HTERT RPE-1 (cell line): ENCODE measurements around the gene GALNTL6.
"Not testable (repeated sequence)": the region's sequence is repeated elsewhere in the genome, so short reads cannot be mapped to it uniquely, and the experiment has no call there.

Experiments used
- in situ Hi-C: fragments of 300-500 bp; cut with MboI; formaldehyde crosslinking; loops from 4 replicates; pipeline ENCODE4 v1.14.3; 2020; ENCODE audit warnings: low sequenced_read_pairs

The GALNTL6 gene

DNA sequence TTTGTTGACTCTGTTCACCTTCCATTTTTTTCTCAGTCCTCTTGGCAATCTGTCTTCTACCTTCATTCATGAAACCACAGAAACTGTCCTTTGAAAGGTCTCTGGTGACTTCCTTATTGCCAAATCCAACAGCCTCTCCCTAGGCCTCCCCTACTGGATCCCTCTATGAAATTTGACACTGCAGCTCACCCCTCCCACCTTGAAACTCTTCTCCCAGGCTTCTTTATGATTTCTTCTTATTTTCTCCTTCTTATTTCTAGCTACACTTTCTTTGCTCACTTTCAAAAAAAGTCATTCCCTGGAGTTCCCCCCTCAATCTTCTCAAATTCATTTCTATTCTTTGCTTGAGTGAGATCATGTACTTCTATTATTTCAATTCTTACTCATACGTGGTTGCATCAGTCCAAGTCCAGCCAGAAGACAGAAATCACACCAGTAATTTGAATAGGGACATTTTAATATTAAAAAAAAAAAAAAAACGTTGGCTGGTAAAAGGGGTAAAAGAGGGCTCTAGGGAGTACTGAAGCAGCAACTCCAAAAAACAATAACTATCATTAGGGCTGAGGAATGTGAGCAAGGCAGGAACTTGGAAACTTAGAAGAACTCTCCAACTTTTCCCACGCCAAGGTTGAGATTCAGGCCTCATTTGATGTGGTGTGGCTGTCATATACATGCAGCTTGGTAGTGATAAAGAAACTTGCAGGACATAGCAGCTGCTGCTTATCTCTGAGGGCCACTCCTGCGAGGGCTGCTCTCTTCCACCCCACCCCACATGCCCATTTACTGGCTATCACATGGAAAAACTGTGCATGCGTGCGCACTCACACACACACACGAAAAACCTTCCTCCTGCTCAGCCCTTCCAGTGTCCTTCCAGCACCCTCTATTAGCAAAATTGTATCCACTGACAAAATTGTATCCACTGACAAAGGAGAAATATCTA is 1185.6 kb downstream of the GALNTL6 start:
- in situ Hi-C loops, result no loop called here

DNA sequence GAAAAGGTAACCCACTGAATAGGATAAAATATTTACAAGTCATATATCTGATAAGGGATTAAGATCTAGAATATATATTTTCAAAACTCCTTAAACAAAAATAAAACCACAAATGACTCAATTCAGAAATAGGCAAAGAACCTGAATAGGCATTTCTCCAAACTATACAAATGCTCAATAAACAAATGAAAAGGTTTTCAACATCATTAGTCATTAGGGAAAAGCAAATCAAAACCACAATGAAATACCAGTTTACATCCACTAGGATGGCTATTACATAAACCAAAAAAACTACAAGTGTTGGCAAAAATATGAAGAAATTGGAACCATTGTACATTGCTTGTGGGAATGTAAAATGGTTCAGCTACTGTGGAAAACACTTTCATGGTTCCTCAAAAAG is 1188.4 kb downstream of the GALNTL6 start:
- in situ Hi-C loops, result no loop called here

GRCh38 chr4:173002830-173003561 is 1189.8 kb downstream of the GALNTL6 start:
- in situ Hi-C loops, result no loop called here

GRCh38 chr4:173005912-173006633 is 1192.9 kb downstream of the GALNTL6 start:
- in situ Hi-C loops, result no loop called here

DNA sequence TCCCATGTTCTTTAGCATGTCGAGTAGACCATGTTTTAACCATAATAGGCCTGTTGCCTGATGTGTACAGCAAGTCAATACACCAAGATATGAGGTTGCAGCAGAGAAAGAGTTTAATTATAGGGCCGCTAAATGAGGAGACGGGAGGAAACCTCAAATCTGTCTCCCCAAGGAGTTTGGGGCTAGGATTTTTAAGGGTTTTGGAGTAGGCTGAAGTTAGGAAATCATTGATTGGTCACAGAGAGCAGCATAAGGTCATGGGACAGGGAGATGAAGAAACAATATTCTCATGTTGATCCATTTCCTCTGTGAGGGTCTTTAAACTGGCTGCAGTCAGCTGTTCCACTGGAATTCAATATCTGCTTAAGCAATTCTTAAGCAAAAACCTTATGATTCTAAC is 1195.2 kb downstream of the GALNTL6 start:
- in situ Hi-C loops, result no loop called here

DNA sequence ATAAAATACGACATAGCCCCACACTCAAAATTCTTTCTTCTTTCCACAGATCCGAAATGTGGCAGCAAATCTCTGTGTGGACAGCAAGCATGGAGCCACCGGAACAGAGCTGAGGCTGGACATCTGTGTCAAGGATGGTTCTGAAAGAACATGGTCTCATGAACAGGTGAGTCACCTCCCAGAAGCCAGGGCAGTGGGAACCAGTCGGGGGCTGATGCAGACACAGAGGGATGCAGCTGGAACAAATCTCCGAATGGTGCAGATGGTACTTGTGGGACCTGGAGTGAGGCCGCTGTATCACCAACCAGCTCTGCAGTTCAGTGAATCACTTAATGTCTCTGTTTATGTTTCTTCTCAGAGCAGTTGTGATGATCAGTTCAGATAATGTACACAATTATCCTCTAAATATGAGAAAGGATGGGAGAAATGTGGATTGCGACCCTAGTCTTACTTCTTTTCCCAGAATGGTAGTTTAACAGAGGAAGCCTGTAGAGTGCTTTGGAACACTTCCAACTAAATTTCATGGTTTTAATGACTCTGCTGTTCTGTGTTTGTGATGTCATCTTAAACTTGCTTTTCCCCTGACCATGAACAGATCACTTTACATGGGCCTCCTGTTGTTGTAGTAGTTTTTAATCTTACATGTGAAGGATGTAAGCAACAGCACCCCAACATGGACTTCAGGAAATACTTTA is 1196.1 kb downstream of the GALNTL6 start:
- in situ Hi-C loops, result no loop called here

- in situ Hi-C loops, result no loop called here
These were observed 1199.4 kb downstream of the GALNTL6 start for GRCh38 chr4:173012608-173013007.

DNA sequence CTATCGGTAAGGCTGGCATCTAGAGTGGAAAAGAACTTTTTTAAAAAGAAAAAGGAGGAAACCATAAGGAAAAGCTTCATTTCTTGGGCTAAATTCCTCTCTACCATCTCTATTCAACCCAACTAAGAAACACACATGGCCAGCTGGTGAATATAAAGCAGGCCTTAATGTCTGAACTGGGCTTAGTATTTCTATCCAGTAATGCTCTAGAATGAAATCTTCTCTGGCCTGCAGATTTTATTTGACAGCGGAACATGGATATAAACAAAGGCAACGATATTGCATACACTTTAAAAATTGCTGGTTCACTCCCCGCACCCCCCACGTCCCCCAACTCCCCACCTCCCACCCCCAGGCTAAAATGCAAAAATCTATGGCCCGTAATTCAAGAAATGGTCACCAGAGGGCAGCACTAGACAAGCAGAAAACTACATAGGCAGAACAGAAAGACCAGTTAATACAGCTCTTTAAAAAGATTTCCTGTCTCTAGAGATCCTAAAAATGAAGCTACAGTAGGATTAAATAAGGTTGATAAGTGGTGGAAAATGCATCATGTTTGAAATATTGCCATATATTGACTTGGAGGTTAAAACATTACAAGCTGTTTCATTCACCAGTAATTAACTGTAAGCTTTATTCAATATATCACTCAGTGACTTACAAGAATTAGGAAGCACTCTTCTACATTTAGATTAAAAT is 1200.2 kb downstream of the GALNTL6 start:
- in situ Hi-C loops, result no loop called here

DNA sequence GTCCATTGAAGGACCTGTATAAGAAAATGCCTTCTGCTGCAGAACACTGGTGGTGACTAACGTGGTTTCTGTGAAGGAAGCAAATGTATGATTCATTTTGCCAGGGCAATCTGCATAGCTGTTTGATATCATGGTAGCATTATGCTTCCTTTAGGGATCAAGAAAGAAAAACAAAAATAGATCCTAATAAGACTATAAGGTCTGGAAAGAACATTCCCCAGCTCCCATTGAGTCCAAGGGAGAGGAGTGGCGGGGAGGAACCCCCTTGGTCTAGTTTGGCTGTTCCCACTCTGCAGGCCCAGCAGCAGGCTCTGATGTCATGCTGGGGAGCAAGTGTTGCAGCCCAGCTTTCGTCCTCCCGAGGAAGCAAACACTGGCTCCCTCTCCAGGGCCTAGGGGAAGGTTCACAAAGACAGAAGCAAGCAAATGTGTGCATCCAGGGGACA is 1200.9 kb downstream of the GALNTL6 start:
- in situ Hi-C loops, result no loop called here

DNA sequence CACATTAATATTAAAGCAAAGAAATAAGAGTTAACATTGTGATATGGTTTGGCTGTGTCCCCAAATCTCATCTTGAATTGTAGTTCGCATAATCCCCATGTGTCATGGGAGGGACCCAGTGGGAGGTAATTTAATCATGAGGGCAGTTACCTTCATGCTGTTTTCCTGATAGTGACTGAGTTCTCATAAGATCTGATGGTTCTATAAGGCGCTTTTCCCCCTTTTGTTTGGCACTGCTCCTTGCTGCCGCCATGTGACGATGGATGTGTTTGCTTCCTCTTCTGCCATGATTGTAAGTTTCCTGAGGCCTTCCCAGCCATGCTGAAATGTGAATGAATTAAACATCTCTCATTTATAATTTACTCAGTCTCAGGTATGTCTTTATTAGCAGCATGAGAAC is 1201.6 kb downstream of the GALNTL6 start:
- in situ Hi-C loops, result no loop called here

GRCh38 chr4:173017802-173018201 is 1204.6 kb downstream of the GALNTL6 start:
- in situ Hi-C loops, result no loop called here

- in situ Hi-C loops, result no loop called here
These were observed 1205.2 kb downstream of the GALNTL6 start for GRCh38 chr4:173018446-173018845.

GRCh38 chr4:173019664-173020063 is 1206.5 kb downstream of the GALNTL6 start:
- in situ Hi-C loops, result no loop called here

- in situ Hi-C loops, result not testable (repeated sequence)
These were observed 1208.8 kb downstream of the GALNTL6 start for GRCh38 chr4:173021746-173022573.

- in situ Hi-C loops, result no loop called here
These were observed 1211.0 kb downstream of the GALNTL6 start for GRCh38 chr4:173024203-173024602.

DNA sequence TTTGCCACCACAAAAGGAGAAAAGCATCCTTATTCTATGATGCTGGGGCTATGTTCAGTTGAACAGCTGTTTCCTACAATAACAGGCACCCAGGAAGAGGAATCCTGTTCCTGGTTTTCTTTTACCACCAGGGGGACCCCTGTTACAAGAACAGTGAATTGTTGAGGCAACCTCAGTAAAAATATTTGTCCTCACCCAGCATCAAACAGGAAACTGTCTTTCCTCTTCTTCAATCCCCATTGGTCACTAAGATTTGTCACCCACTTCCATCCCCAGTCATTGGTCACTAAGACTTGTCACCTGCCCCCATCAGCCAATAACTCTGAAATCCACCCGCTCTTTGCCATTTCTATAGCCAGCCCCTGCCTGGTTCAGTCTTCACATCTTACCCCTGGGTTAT is 1211.9 kb downstream of the GALNTL6 start:
- in situ Hi-C loops, result no loop called here

DNA sequence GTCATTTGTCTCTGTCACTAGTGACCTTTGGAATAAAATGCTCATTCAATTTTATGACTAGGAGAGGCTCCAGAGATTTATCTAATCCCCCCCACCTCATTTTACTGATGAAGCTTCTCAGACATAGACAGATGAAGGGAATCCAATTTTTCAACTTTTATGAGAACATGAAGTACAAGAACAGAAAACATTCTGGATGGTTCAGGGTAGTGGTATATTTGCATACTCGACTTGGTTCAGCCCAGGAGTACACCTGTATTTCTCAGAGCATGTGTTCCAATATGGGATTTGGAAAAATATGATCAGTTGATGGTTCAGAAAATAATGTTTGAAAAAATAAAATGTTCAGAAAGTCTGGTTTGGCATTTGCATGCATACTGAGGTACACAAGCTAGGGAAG is 1224.0 kb downstream of the GALNTL6 start:
- in situ Hi-C loops, result no loop called here

DNA sequence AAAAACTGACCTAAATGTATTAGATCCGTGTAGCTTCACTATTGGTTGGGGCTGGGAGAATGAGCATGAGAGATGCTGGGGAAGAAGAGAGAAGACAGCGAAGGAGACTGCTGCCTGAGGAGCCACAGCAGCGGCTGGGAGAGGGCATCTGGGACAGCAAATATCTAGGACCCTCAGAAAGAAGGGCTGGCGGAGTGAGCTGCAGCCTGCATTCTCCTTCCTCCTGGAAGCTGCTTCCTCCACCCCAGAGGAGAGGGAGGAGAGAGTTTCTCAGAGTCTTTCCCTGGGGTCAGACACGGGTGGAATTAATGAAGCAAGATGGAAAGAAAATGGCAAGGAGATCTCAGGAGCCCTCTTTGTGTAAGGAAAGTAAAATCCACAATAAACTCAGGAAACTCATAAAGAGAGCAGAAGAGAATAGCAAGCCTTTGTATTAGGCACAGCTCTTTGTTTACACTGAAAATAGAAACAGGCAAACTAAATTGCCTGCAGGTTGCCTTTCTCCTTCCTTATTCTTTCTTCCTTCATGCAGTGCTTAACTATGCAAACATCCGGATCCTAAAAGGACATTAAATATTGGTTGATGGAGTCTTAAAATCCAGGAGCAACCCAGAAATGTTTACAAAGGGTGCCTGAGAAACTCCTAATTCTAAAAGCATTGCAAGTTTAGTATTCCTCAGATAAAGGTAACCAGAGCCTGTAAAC is 1225.1 kb downstream of the GALNTL6 start:
- in situ Hi-C loops, result no loop called here
